NCI-H1694 (cell line): ENCODE results near the gene KLHL5.

Experiments
- DNase-seq: peaks from one replicate; lab custom pipeline; 2025; lab: John Stamatoyannopoulos, UW

The KLHL5 gene

GRCh38 chr4:39044364-39044955 lies 17.6 kb upstream of the KLHL5 start:
- peak; percentile 33 for DNase-seq

GRCh38 chr4:39044956-39045826 lies 16.8 kb upstream of the KLHL5 start:
- DNase-seq: no peak

- no peak for DNase-seq
Observed at GRCh38 chr4:39045827-39046221, 16.2 kb upstream of the KLHL5 start.

GRCh38 chr4:39046249-39046648 lies 15.8 kb upstream of the KLHL5 start:
- no peak for DNase-seq

GRCh38 chr4:39047681-39048080 lies 14.4 kb upstream of the KLHL5 start:
- no peak for DNase-seq

GRCh38 chr4:39048311-39048710 lies 13.7 kb upstream of the KLHL5 start:
- DNase-seq: no peak

GRCh38 chr4:39050590-39050989 lies 11.4 kb upstream of the KLHL5 start:
- DNase-seq: no peak

GRCh38 chr4:39051492-39051891 lies 10.5 kb upstream of the KLHL5 start:
- DNase-seq: no peak

GRCh38 chr4:39053983-39054382 lies 8.0 kb upstream of the KLHL5 start:
- DNase-seq: no peak

GRCh38 chr4:39054497-39054896 lies 7.5 kb upstream of the KLHL5 start:
- DNase-seq: no peak

- no peak for DNase-seq
Observed at GRCh38 chr4:39056023-39056422, 6.0 kb upstream of the KLHL5 start.

GRCh38 chr4:39061457-39061856 lies 575 bp upstream of the KLHL5 start:
- DNase-seq: no peak

GRCh38 chr4:39062770-39063097 lies 702 bp downstream of the KLHL5 start:
- no peak for DNase-seq

- no peak for DNase-seq
Observed at GRCh38 chr4:39063430-39063829, 1.4 kb downstream of the KLHL5 start.

GRCh38 chr4:39066371-39066770 lies 4.3 kb downstream of the KLHL5 start:
- DNase-seq: no peak

- no peak for DNase-seq
Observed at GRCh38 chr4:39067031-39067430, 5.0 kb downstream of the KLHL5 start.

GRCh38 chr4:39067451-39067850 lies 5.4 kb downstream of the KLHL5 start:
- DNase-seq: no peak

- no peak for DNase-seq
Observed at GRCh38 chr4:39068907-39069306, 6.9 kb downstream of the KLHL5 start.

GRCh38 chr4:39078829-39079228 lies 16.8 kb downstream of the KLHL5 start:
- DNase-seq: no peak

GRCh38 chr4:39083164-39083563 lies 21.1 kb downstream of the KLHL5 start:
- DNase-seq: no peak

- no peak for DNase-seq
Observed at GRCh38 chr4:39085891-39086290, 23.9 kb downstream of the KLHL5 start.

GRCh38 chr4:39096847-39097246 lies 34.8 kb downstream of the KLHL5 start:
- DNase-seq: no peak

- no peak for DNase-seq
Observed at GRCh38 chr4:39097290-39097689, 35.3 kb downstream of the KLHL5 start.

- no peak for DNase-seq
Observed at GRCh38 chr4:39102297-39102696, 40.3 kb downstream of the KLHL5 start.
